Cardiac muscle cell (in vitro differentiated cells and primary cell): ENCODE results near the gene AUTS2. TPM values are rescaled to one million over a fixed set of nuclear protein-coding genes. Genes with fewer than 3 reads are reported as not detected.

Experiments
- DNase-seq, 2 donors: peaks; one replicate each; pipeline versions ENCODE4 v3.0.0 to v3.0.0-alpha.2; 2010 to 2017; ENCODE audit warnings: low read depth in 1 of 2, low spot score in 1 of 2
- H3K27ac ChIP-seq: fragments of 200-600 bp; sonication (generic); 2 replicates; pipeline ENCODE4 v1.5.1; 2016
- H3K27me3 ChIP-seq: fragments of 200-600 bp; sonication (generic); 2 replicates; pipeline ENCODE4 v1.6.0; 2016; ENCODE audit warnings: control low read depth
- H3K36me3 ChIP-seq: fragments of 200-600 bp; sonication (generic); 2 replicates; pipeline ENCODE4 v1.5.1; 2016; ENCODE audit warnings: control low read depth
- H3K4me1 ChIP-seq: fragments of 200-600 bp; sonication (generic); 2 replicates; pipeline ENCODE4 v1.8.1; 2017; ENCODE audit warnings: low read depth, mild to moderate bottlenecking, mixed run types
- H3K4me3 ChIP-seq: fragments of 200-600 bp; sonication (generic); 2 replicates; pipeline ENCODE4 v1.5.1; 2016; ENCODE audit warnings: mild to moderate bottlenecking
- H3K9me3 ChIP-seq: fragments of 200-600 bp; sonication (generic); 2 replicates; pipeline ENCODE4 v1.5.1; 2017; ENCODE audit warnings: low read depth, mild to moderate bottlenecking, control low read depth
- CTCF ChIP-seq: IDR thresholded peaks from 2 replicates; pipeline ENCODE4 v1.5.1; 2012; ENCODE audit warnings: low read depth, mild to moderate bottlenecking, low read length
- polyA plus RNA-seq: library from polyadenylated mRNA; unstranded; fragments of >200 nt; fragmentation: Nextera tagmentation; extraction: Ambion mirVana; gene quantifications from 2 replicates; pipeline ENCODE4 v1.2.1, GENCODE V29; 2016
- total RNA-seq: library from RNA; depleted of rRNA; stranded (reverse); fragments of >200 nt; gene quantifications from 2 replicates; pipeline ENCODE4 v1.2.3, GENCODE V29; 2016

AUTS2 gene
- total and polyA plus RNA-seq, 2 experiments from 2014 or later, result 41.0 to 45.5 TPM

- Histone ChIP-seq H3K9me3 (no peaks in the 10 kb centered on the region), H3K27me3 (no peaks in the 10 kb centered on the region), H3K36me3 (no peaks in the 10 kb centered on the region), H3K4me3 (no peak overlapping the region), H3K27ac (no peak overlapping the region), H3K4me1 (peaks cover 7% of the 10 kb centered on the region)
- DNase-seq, result no peak
- TF ChIP-seq CTCF, result no peak
Measured at GRCh38 chr7:70132226-70132851, 534.1 kb downstream of the AUTS2 start.

GRCh38 chr7:70132852-70133690 lies 534.8 kb downstream of the AUTS2 start:
- Histone ChIP-seq H3K9me3 (no peaks in the 10 kb centered on the region), H3K27ac (no peak overlapping the region), H3K36me3 (no peaks in the 10 kb centered on the region), H3K4me3 (no peak overlapping the region), H3K27me3 (no peaks in the 10 kb centered on the region), H3K4me1 (peaks cover 7% of the 10 kb centered on the region)
- no peak for TF ChIP-seq CTCF
- DNase-seq, result no peak

- H3K27ac ChIP-seq, result no peak overlapping the region
- H3K27me3 ChIP-seq, result no peaks in the 10 kb centered on the region
- H3K4me1 ChIP-seq, result peaks cover 7% of the 10 kb centered on the region
- no peaks in the 10 kb centered on the region for H3K9me3 ChIP-seq
- no peaks in the 10 kb centered on the region for H3K36me3 ChIP-seq
- no peak for TF ChIP-seq CTCF
- DNase-seq, result peak; percentile 38 to 41
- H3K4me3 ChIP-seq, result no peak overlapping the region
Measured at GRCh38 chr7:70134029-70134770, 535.9 kb downstream of the AUTS2 start.

GRCh38 chr7:70135656-70136055 lies 537.4 kb downstream of the AUTS2 start:
- H3K36me3 ChIP-seq, result no peaks in the 10 kb centered on the region
- H3K4me1 ChIP-seq, result peaks cover 14% of the 10 kb centered on the region
- H3K27me3 ChIP-seq, result no peaks in the 10 kb centered on the region
- H3K9me3 ChIP-seq, result no peaks in the 10 kb centered on the region
- no peak overlapping the region for H3K27ac ChIP-seq
- H3K4me3 ChIP-seq, result no peak overlapping the region
- no peak for DNase-seq
- TF ChIP-seq CTCF, result no peak

- Histone ChIP-seq H3K27me3 (no peaks in the 10 kb centered on the region), H3K9me3 (no peaks in the 10 kb centered on the region), H3K4me3 (no peak overlapping the region), H3K4me1 (peaks cover 29% of the 10 kb centered on the region), H3K36me3 (no peaks in the 10 kb centered on the region), H3K27ac (no peak overlapping the region)
- no peak for TF ChIP-seq CTCF
- DNase-seq, result no peak
Measured at GRCh38 chr7:70137126-70137525, 538.9 kb downstream of the AUTS2 start.
